Stimulated activated CD8-positive, alpha-beta memory T cell treated with anti-CD3 and anti-CD28 coated beads, Interleukin-7, amount 100 ng/mL, for 48 hours (primary cell): Measurements from ENCODE around the gene MCTP2.
"Not testable (repeated sequence)": the region's sequence is repeated elsewhere in the genome, so short reads cannot be mapped to it uniquely, and the experiment has no call there.

Experiments
- DNase-seq, 2 donors: peaks; one replicate each; pipeline ENCODE4 v3.0.0-alpha.2; 2020; ENCODE audit warnings: low read depth in 1 of 2; ENCODE audit errors: extremely low read depth in 1 of 2

Gene MCTP2

DNA sequence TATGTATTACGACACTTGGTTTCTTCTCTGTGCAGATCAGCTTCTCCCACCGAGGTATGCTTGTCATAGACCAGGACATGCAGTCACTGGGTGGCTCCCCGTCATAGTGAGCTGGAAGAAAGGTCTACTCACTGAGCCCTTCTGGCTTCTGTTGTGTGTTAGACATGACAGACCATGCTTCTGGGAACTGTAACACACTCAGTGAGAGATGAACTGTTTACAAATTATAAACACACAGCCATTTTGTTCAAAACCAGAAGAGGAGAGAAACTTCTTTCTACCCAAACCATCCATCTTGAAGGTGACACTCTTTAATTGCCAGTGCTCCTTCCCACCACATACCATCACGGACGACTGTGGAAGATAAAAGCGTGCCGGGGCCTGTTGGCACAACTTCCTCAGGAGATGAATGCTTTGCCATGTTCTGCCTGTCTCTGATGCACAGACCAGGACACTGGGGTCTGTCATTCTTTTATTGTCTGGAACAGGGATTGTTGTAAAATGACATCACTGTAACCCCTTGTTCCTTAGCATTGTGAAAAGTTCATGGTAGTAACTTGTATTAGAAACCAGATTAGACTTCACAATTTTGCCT lies 214.3 kb downstream of the MCTP2 start:
- DNase-seq: no peak

DNA sequence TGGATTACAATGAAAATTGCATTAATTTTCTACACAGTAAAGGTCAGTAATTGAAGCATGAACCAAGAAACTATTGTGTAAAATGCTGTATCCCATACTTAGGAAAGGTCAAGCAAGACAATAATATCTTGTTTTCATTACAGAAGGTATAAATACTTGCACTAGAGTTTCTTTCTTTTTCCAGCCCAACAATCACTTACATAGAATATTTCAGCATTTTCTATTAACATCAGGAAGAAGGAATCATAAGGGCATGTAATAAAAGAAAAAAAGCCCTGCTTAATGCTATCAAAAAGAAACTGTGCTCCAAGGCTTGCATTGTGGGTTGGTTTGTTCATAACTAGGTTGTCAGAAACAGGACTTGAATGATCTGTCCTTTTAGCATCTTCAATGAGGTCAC lies 215.1 kb downstream of the MCTP2 start:
- no peak for DNase-seq

DNA sequence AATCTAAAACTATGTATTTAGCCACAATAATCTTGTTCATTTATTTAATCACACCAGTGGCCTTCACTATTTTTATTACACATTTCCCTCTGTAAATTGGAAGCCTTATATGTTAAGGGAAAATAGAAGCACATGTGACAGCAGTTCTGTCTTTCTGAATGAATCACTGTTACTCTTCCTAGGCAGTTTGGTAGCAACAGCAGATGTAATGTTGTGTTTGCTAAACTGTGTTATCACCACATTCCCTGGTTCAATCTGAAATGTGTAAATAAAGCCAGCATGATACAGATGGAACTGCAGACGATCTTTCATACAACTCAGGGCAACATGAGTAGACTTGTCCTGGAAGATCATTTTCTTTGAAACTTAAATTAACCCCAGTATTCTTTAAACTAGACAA lies 220.1 kb downstream of the MCTP2 start:
- no peak for DNase-seq

DNA sequence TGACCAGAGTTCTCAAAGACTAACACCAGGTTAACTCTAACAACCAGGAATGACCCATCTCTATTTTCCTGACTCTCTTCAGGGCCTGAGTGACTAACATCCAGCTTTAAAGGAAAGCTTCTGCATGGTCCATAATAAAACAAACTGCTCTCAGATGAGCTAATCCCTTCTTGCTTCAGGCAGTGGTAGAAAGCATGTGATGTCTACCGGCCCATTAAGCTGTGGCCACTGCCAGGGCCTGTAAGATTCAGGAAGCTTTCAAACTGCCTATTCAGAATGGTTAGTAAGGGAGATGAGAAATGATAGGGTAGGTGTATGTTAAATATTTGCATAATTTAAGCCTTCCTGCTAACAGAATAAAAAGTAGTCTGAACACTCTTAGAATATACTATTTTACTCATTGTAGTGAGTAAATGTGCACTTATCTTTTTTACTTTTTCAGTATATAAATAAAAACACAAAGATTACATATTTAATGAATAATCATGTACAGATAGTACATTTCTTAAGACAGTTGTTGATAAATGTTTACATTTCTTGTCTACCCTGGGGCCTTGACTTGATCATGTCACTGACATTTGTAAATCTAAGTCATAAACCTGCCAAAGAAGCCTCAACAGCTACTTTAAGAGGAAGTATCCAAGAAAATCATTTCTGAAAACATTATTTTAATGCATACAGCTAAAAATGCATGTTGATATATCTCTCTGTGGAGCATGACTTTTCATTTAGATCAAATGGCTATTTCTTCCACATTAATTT lies 222.0 kb downstream of the MCTP2 start:
- DNase-seq: no peak

DNA sequence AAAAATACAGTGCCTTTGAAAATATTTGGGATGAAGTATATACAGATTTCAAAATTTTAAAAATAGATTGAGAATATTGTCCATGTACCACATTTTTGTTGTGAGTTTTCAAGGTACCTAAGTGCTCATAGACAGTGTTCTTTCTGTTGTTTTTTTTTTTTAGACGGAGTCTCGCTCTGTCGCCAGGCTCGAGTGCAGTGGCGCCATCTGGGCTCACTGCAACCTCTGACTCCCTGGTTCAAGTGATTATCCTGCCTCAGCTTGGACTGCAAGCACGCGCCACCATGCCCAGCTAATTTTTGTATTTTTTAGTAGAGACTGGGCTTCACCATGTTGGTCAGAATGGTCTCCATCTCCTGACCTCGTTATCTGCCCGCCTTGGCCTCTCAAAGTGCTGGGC lies 223.9 kb downstream of the MCTP2 start:
- DNase-seq: no peak

DNA sequence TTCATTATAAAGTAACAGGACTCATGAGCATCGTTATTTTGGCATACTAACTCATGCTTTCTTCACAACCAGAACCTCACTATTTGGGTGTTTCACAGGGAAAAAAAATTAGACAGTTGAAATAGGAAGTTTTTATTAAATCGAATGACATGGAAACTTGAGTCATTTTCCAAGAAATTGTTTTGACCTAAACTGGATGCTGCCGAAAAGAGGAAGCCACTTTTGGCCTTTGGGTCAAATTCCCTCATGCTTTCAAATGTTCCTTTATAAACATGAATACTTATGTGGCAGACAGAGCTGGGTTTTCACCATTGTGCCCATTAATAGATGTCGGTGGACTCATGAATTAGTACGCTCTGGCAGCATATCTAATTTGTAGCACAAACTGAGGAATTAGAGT lies 224.9 kb downstream of the MCTP2 start:
- no peak for DNase-seq

DNA sequence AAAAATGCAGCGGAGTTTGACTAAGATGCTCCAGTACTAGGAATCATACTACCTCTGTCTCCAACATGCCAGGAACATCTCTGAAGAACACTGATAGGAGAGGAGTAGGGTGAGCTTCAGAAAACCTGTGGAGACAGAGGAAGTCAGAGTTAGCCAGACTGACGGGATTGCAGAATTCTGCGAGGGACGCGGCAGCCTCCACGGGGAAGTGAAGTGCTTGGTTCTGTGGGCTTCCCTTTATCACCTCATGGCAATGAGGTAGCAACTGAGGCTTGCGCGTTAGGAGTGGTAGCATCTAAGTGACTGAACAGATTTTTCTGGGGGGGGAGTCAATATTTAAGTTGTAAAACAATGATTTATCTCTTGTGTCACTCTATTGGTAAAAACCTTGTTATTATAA lies 226.3 kb downstream of the MCTP2 start:
- no peak for DNase-seq

DNA sequence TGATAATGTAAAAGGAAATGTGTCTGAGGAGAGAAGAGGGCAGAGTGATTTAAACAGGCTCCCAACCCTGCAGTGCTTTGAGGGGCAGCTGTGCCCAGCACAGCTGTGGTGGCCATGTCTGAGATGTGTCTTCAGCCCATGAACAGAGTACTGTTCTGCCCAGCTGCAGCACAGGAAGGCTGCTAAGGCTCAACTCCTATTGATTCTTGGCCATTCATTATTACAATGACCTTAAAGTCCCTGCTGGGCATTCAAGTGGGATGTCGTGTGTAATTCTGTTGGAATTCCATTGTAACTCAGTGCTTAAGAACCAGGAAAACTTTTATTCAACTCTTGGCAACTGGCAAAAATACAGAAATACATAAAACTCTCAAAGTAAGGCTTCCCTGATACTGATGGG lies 229.3 kb downstream of the MCTP2 start:
- no peak for DNase-seq

DNA sequence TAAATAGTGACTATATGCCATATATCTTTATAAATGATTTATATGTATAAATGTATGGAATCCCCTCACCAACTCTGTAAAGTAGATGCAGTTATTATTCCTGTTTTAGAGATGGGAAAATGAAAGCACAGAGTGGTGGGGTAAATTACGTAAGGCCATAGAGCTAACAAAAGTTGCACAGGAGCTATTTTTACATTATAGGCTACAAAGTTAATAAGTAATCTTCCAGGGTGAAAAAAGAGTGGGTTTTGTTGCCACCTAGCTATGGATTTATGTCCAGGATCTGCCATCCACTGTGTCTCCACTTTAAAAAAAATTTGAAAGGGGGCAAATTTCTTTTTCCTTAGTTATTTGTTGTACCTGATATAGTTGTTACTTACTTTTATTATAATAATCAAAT lies 235.7 kb downstream of the MCTP2 start:
- DNase-seq: no peak

DNA sequence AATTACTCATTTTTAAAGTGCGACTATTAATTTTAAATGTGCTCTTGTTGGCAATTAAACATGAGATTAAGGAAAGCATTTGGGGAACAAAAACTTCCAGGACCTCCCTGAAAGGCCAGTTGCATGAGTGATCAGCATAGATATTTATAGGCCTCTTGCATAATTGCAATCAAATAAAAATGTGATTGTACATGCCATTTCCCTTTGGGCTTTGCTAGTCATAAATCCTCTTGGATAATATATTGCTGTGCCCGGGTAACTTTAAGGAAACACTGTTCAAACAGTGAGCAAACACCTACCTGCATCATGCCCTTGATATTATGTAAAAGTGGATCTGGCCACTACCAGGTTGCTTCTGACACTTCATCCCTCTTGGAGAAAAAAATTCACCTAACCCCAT lies 239.1 kb downstream of the MCTP2 start:
- no peak for DNase-seq

DNA sequence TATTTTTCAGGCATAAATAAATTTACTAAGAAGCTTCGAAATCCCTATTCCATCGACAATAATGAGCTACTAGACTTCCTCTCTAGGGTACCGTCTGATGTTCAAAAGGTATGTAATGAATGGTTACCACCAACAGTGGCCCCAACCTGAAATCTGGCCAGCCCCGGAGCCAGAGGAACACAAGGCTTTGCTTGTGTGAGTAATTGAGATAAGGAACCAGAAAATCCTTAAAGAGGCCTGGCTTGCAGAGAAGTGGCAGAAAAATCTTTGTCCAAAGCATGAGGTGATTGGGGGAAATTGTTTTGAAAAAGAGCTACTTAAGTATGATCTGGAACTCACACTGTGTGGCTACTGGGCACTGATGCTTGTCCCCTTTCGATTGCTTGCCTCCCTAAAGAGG lies 245.3 kb downstream of the MCTP2 start:
- DNase-seq: no peak

DNA sequence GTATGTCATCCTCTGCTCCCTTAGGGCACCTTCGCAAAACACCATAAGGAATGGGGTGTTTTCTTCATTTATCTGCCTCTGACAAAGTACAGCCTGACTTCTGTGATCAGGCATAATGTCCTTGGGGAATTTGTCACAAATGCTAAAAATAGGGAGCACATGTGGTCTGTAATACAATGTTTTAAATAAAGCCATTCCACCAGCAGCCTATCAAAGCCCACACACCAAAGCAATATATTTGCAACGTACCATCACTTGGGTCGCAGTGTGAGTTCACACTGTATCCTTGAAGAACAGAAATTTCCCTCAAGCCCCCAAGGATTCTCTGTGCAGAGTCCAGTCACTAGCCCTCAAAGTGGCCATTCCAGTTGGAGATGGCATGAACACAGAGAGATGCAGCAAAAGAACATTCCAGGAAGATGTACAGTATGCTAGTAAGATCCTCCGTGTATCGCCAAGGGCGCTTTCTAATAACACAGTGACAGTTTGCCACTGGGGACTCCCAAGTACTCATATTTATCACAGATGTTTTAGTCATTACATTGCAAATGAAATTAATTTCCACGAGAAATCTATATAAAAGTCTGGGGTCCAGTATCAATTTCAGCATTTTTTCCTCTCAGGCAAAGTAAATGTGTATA lies 246.7 kb downstream of the MCTP2 start:
- no peak for DNase-seq

DNA sequence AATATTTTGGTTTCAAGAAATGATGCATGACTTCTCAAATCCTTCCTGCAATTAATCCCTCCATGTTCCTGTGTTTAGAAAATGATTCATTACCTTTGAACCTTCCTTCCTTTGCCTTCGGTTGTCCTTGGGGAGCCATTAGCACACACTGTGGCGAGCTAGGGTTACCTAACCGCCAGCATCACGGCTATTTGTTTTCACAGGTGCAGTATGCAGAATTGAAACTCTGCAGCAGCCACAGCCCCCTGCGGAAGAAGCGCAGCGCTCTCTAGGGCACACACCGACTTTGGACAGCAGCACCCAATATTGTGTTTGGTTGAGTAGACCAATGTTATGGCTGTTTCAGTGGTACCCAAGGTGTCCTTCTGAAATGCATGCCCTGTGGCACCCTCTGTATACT lies 247.4 kb downstream of the MCTP2 start:
- DNase-seq: no peak

DNA sequence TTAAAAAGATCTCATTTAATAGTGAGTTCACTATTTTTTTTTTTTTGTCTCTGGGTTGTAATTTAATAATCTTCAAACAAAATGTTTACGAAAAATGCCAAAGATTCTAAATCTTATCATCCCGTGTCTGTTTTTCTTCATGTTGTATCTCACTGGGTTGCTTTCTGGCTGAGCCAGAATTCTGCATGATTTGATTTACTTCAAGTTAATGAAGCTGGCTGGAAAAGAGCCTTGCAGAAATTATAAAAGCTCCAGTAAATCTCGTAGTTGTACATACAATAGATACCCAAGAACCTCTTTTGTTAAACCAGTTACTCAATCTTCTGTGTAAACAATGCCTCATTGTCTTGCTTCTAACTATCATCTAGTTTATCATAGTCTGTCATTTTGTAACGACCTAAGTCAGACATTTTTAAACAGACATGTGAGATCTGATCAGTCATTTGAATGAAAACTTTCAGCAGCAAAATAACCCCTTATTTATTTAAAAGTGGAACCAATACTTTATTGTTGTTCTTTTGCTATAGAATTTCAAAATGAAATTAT lies 249.0 kb downstream of the MCTP2 start:
- no peak for DNase-seq

DNA sequence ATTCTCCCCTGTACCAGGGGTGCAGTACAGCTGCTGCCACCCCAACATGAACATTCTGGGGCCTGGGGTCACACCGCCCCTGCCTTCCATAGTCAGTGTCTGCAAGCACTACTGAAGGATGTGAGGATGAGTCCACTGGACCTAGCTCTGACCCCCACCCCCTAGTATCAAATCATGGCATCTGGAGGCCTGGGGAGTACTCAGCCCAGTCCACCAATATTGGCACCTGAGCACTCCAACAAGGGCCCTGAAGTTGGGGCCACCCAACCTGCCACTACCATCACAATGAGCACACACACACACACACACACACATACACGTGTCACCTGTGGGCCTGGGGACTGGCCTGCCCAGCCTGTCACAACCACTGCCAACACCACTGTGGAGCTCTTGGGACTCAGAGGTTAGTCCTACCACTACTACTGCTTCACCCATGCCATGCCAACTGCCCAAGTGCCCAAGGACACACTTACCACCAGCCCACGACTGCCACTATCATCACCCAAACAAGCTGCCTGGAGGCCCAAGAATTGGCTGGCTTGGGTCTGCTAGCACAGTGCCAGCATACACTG lies 253.9 kb downstream of the MCTP2 start:
- no peak for DNase-seq

DNA sequence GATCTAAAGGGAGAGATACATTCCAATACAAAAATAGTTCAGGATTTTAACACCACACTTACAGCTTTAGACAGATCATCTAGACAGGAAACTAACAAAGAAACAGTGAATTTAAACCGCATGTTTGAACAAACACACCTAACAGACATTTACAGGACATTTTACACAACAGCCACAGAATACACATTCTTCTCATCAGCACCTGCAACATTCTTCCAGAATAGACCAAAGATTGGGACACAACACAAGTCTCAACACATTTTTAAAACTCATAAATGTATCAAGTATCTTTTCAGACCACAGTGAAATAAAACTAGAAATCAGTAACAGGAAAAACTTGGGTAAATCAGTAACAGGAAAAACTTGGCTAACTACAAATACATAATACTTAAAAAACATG lies 256.3 kb downstream of the MCTP2 start:
- DNase-seq: no peak

DNA sequence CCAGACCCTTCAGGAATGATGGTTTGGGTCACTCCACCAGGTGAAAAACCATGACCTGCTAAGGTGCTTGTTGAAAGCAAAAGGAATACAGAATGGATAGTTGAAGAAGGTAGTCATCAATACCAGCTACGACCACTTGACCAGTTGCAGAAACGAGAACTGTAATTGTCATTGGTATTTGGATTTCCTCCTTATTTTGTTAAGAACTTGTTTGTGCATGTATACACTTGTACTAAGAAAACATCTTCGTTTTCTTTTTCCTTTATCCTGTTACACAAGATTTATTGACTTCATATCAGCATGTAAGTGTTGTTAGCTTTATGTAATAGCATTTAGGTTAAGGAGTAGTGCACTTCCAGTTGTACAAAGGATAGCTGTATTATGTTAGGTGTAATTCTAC lies 261.8 kb downstream of the MCTP2 start:
- no peak for DNase-seq

DNA sequence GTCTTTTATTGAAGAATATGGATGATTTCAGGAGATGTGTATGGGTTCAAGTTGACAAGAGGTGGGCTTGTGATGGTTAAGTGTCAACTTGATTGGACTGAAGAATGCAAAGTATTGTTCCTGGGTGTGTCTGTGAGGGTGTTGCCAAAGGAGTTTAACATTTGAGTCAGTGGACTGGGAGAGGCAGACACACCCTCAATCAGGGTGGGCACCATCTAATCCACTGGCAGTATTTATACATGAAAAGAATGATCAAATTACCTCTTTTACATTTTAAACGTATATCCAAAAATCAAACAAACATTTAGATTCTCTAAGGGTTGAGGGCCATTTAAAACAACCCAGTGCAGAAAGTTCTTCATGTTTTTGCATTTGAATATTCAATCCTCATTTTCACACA lies 262.2 kb downstream of the MCTP2 start:
- not testable (repeated sequence) for DNase-seq

DNA sequence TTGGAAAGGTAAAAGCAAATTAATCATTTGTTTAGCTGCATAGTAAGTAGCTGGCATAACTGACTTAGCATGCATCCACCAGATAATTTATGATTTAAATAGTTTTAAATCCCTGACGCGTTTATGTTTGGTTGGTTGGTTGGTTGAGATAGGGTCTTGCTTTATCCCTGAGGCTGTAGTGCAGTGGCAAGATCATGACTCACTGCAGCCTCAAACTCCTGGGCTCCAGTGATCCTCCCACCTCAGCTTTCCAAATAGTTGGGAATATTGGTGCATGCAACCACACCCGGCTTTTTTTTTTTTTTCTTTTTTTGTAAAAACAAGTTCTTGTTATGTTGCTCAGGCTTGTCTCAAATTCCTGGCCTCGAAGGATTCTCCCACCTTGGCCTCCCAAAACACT lies 263.4 kb downstream of the MCTP2 start:
- DNase-seq: no peak

DNA sequence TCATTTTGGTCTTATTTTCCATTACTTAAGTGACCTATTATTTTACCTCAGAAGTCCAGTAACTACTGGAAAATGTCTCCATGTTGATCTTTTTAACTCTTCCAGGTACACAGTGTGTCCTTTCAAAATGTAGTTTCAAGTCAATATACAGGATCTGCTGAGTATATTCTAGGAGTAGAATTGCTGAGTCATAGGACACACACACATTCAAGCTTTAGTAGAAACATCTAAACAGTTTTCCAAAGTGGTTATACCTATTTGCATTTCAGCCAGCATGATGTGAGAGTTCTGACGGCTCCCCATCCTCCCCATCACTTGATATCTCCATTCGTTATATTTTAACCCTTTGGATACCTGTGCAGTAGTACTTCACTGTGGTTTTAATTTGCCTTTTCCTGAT lies 271.9 kb downstream of the MCTP2 start:
- no peak for DNase-seq

DNA sequence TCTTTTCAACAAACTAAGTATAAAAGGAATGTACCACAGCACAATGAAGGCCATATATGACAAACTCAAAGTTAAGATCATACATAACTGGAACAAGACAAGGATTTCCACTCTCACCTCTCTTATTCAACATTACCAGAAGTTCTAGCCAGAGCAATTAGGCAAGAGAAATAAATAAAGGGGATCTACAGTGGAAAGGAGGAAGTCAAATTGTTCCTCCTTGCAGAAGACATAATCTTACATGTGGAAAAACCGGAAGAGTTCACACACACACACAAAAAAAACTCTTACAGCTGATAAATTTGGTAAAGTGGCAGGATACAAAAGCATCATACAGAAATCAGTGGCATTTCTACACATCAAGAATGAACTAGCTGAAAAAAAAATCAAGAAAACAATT lies 277.9 kb downstream of the MCTP2 start:
- DNase-seq: no peak

DNA sequence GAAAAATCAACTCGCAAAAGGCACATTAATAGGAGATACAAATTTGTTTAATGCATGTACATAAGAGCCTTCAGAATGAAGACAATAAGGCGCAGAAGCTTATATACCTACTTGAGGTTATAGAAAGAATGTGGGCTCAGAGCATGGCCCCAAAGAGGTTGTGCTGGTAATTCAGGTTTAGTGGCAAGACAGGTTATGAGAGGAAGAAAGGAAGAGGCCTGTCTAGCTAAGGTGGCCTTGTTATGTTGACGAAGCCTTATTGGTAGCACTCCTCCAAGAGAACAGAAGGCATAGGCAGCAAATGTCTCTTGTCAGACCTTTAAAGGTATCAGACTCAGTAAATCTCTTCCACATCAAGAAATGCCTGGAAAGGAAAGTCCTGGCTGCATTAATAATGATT lies 290.8 kb downstream of the MCTP2 start:
- no peak for DNase-seq
